HTR-8/SVneo (cell line): ENCODE measurements around the gene PHACTR2.

Source experiments
- DNase-seq: peaks from one replicate; pipeline ENCODE4 v3.0.0; 2011; ENCODE audit warnings: low spot score, mixed read lengths; ENCODE audit not compliant: insufficient read length
- FAIRE-seq: peaks from 2 replicates; lab custom pipeline; 2011; peaks lifted over from hg19 to GRCh38; lab: Jason Lieb, UNC

PHACTR2 gene

GRCh38 chr6:143695969-143696663 lies 18.4 kb downstream of the PHACTR2 start:
- DNase-seq, result no peak
- FAIRE-seq, result no peak

GRCh38 chr6:143696664-143697000 lies 18.9 kb downstream of the PHACTR2 start:
- DNase-seq (no peak), FAIRE-seq (no peak)

- DNase-seq (no peak), FAIRE-seq (no peak)
Measured at GRCh38 chr6:143697076-143697800, 19.5 kb downstream of the PHACTR2 start.

DNA sequence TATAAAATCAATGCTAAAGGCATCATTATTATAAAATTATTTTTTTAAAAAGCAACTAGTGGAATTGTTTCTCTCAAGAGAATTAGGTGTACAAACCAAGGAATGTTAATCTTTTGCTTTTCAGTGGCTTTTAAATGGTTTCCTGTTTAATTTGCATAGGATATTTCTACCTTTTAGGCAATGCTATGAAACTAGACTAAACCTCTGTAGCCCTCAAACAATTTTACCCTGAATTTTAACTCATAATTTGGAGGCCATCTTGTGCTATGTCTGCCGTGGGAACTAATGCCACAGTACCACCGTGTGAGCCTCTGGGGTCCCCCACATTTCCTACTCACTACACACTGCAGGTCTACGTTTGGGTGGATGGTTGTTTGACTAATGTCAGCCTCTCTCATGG lies 20.6 kb downstream of the PHACTR2 start:
- FAIRE-seq, result no peak
- no peak for DNase-seq

- FAIRE-seq (peak; percentile 49), DNase-seq (no peak)
Measured at GRCh38 chr6:143698759-143699429, 21.1 kb downstream of the PHACTR2 start.

- no peak for FAIRE-seq
- no peak for DNase-seq
Measured at GRCh38 chr6:143699430-143699825, 21.7 kb downstream of the PHACTR2 start.

- DNase-seq (no peak), FAIRE-seq (no peak)
Measured at GRCh38 chr6:143700684-143701348, 23.1 kb downstream of the PHACTR2 start.

DNA sequence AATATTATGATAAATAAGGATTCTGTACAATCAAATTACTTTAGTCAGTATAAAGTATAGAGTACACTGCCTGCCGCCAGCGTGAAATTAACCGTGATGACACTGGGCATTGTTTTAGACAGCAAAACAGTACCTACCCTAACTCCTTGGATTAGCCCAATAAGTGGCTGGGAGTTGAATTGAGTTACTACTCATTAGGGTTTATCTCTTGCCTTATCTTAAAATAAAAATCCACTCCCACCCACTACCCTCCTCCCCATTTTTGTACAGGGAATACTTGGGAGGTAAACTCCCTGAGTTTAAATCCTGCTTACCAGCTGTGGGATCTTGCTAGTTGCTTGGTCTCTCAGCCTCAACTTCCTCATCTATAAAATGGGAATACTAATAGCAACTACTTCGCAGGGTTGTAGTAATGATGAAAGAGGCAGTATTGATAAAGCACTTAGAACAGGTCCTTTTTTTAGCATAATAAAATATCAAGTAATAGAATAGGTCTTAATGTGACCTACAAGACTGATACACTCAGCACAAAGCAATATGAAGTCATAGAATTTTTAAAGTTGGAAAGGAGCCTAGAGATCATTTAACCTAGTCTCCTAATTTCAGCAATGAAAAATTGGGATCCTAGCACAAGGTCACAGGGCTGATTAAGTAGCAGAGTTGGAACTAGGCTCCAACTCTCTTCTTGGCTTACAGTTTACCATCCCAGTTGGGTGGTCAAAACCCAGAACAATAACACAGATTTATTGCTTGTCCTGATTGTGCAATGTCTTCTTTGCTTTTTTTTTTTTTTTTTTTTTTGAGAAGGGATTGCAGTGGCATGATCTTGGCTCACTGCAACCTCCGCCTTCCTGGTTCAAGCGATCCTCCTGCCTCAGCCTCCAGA lies 23.8 kb downstream of the PHACTR2 start:
- DNase-seq (no peak), FAIRE-seq (no peak)

GRCh38 chr6:143705569-143705968 lies 27.8 kb downstream of the PHACTR2 start:
- DNase-seq, result no peak
- FAIRE-seq, result no peak

DNA sequence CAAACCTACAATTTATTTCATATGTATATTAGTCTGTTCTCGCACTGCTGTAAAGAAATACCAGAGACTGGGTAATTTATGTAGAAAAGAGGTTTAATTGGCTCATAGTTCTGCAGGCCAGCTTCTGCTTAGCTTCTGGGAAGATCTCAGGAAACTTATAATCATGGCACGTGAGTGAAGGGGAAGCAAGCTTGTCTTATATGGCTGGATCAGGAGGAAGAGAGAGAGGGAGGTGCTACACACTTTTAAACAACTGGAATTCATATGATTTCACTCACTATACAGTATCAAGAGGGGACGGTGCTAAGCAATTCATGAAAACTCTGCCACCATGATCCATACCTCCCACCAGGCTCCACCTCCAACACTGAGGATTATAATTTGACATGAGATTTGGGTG lies 29.9 kb downstream of the PHACTR2 start:
- no peak for DNase-seq
- no peak for FAIRE-seq

- DNase-seq (no peak), FAIRE-seq (no peak)
Measured at GRCh38 chr6:143708889-143709288, 31.1 kb downstream of the PHACTR2 start.

GRCh38 chr6:143711714-143712113 lies 33.9 kb downstream of the PHACTR2 start:
- DNase-seq, result no peak
- FAIRE-seq, result no peak

- DNase-seq (no peak), FAIRE-seq (no peak)
Measured at GRCh38 chr6:143718472-143718871, 40.7 kb downstream of the PHACTR2 start.

DNA sequence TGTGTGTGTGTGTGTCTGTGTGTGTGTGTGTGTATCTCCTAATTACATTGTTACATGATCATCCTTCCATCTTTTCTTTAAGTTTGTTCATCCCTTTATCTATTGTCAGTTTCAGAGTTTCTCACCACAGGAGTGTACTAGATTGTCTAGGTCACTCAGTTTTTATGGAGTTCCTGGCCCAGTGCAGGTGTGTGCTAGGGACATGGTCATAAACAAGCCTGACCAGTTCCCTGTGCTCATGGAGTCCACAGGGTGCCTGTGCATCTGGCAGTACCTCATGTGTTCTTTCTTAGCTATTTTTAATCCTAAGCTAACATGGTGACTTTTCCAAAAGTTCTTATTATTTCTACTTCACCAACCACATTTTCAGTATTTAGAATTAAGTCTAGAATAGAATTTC lies 43.9 kb downstream of the PHACTR2 start:
- no peak for FAIRE-seq

GRCh38 chr6:143724876-143725275 lies 47.1 kb downstream of the PHACTR2 start:
- no peak for FAIRE-seq
- no peak for DNase-seq

More for the DNA sequence above, 43.9 kb downstream of the PHACTR2 start:
- no peak for DNase-seq

- DNase-seq (no peak), FAIRE-seq (no peak)
Measured at GRCh38 chr6:143726015-143726647, 48.4 kb downstream of the PHACTR2 start.

- no peak for DNase-seq
- no peak for FAIRE-seq
Measured at GRCh38 chr6:143727035-143727434, 49.3 kb downstream of the PHACTR2 start.

- FAIRE-seq (no peak), DNase-seq (no peak)
Measured at GRCh38 chr6:143731789-143732188, 54.0 kb downstream of the PHACTR2 start.

- FAIRE-seq (no peak), DNase-seq (no peak)
Measured at GRCh38 chr6:143732536-143732935, 54.8 kb downstream of the PHACTR2 start.
